HG02870 (cell line): ENCODE data around the gene TRIM47.
A peak's percentile ranks its signal among the peaks of the same experiment; 100 is the strongest.
"Not testable (repeated sequence)": the region's sequence is repeated elsewhere in the genome, so short reads cannot be mapped to it uniquely, and the experiment has no call there.

Experiments used
- ATAC-seq: cut with Tn5 transposase; IDR thresholded peaks from one replicate; pipeline ENCODE4 v1.9.1; 2021; ENCODE audit warnings: mild to moderate bottlenecking, moderate library complexity; ENCODE audit not compliant: unreplicated experiment

TRIM47 gene

DNA sequence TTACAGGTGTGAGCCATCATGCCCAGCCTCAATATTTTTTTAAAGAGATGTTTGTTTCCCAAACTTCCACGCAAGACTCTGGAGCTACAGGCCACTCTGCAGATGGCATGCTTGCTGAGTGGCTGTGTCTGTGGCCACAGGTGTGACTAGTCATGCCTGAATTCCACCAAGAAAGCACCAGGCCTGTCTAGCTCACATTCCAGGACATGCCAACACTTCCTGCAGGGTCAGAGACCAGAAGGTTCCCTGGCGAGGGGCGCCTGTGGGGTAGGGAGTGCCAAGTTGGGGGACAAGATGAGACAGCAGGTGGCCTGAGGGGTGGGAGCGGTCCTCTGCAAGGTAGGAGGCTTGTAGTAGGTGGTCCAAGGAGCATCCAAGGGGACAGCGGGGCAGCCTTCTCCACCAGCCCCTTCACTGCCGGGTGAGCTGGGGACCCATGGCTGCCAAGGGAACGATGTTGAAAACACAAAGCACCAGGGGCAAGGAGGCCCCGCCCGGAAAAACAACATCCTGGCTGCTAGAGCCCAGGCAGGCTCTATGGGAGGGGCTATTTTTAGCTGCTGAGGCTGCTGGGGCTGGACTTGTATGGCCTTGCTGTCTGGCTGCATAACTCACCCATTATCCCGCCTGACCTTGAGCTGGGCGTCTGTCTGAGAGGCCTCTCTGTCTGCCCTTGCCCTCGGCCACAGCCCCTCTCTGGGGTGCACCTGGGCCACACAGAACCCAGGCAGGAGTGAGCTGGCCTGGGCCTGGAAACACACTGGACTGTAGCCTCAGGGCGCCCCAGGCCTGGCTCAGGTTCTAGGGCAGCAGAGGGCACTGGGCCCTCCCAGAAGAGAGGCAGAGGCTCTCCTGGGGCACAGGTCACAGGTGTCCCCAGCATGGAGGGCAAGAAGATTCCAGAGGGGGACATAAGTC is 5.7 kb downstream of the TRIM47 start:
- no peak for ATAC-seq

DNA sequence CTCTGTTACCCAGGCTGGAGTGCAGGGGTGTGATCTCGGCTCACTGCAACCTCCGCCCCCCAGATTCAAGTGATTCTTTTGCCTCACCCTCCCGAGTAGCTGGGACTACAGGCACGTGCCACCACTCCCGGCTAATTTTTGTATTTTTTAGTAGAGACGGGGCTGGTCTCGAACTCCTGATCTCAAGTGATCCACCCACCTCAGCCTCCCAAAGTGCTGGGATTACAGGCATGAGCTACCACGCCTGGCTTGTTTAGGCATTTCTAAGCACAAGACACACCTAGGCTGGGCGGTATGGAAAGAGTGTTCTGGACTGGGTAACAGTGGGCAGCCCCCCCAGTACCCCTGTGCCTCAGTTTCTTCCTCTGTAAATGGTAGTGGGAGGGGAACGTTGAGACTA is 8.2 kb downstream of the TRIM47 start:
- not testable (repeated sequence) for ATAC-seq

DNA sequence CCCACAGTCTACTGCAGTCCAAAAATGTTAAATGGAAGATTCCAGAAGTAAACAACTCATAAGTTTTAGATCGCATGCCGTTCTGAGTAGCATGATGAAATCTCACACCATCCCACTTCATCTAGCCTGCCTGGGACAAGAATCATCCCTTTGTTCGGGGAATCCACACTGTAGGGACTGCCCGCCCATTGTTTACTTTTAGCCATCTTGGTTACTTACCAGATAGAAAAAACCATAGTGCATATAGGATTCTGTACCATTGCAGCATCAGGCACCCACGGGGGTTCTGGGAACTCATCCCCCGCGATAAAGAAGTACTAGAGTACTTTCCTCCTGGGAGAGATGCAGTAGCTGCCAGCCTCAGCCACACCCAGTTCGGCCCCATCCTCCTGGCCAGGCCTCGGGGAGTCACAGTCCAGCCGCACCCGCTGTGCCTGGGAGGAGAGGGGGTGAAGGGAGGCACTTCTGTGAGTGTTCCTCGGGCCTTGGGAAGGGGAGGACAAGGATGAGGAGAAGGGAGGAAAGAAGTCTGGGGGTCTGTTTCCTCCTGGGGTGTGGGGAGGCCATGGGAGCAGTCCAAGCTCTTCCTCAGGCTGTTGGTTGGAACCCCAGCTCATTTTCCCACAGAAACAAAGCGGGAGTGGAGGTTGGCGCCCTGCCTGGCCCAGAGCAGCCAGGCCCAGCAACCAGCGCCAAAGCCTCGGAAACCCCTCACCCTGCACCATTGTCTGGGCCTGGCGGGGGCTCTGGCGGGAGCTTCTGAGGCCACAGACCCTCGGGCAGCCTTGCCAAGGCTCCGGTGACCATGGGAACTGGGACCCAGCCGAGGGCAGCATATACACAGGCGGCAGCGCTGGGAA is 8.9 kb downstream of the TRIM47 start:
- ATAC-seq = no peak

DNA sequence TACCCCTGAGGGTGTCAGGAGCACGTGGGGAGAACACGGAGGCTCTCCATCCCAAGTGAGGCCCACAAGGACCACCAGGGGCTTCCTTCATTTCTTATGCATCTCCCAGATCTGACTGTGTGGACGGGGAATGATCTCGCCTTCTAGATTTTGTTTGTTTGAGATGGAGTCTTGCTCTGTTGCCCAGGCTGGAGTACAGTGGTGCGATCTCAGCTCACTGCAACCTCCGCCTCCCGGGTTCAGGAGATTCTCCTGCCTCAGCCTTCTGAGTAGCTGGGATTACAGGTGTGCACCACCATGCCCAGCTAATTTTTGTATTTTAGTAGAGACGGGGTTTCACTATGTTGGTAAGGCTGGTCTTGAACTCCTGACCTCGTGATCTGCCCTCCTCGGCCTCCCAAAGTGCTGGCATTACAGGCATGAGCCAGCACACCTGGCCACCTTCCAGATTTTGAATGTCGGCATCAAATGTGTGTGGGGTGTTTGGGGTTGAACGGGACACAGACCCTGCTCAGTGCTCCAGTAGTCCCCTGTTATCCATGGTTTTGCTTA is 9.6 kb downstream of the TRIM47 start:
- ATAC-seq = not testable (repeated sequence)

DNA sequence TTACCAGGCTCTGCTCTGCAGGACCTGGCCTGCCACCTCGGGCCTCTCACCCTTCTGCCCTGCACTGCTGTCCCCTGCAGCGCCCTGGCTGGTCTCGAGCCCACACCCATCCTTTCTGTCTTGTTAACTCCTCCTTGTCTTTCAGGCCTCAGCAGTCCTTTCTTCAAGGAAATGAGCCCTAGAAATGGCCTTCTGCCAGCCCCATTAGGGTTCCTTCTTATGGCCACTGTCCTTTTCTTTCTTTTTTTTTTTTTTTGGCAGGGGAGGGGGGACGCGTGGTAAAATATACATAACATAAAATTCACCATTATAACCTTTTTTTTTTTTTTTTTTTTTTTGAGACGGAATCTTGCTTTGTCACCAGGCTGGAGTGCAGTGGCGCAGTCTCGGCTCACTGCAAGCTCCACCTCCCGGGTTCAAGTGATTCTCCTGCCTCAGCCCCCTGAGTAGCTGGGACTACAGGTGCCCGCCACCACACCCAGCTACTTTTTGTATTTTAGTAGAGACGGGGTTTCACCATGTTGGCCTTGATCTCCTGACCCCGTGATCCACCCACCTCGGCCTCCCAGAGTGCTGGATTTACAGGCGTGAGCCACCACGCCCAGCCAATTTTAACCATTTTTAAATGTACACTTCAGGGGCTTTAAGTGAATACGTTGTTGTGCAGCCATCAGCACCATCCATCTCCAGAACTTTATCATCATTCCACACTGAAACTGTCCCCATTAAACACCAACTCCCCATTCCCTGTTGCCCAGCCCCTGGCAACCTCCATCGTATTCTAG is 12.8 kb downstream of the TRIM47 start:
- ATAC-seq = not testable (repeated sequence)

GRCh38 chr17:75864887-75865286 is 13.5 kb downstream of the TRIM47 start:
- peak; percentile 4 for ATAC-seq

GRCh38 chr17:75864448-75864871 is 13.9 kb downstream of the TRIM47 start:
- ATAC-seq = peak; percentile 87

- ATAC-seq = no peak
These were observed 16.5 kb downstream of the TRIM47 start for GRCh38 chr17:75861927-75862317.

DNA sequence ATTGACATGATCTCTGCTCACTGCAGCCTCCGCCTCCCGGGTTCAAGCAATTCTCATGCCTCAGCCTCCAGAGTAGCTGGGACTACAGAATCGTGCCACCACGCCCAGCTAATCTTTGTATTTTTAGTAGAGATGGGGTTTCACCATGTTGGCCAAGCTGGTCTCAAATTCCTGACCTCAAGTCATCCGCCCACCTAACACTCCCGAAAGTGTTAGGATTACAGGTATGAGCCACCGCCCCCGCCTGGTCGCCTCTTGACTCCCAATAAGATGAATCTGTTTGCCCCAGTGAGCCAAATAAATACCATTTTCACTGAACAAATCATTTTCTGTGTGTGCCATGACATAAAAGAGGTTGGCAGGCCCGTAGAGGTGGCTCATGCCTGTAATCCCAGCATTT is 19.0 kb downstream of the TRIM47 start:
- ATAC-seq = not testable (repeated sequence)

GRCh38 chr17:75856062-75856756 is 22.2 kb downstream of the TRIM47 start:
- ATAC-seq = no peak

- peak; percentile 90 for ATAC-seq
These were observed 22.9 kb downstream of the TRIM47 start, which contains the start of gene WBP2 for GRCh38 chr17:75855310-75856061. Gene WBP2 (minus strand): TSS chr17:75855335. CDS start chr17:75855297, 38 bp downstream.

DNA sequence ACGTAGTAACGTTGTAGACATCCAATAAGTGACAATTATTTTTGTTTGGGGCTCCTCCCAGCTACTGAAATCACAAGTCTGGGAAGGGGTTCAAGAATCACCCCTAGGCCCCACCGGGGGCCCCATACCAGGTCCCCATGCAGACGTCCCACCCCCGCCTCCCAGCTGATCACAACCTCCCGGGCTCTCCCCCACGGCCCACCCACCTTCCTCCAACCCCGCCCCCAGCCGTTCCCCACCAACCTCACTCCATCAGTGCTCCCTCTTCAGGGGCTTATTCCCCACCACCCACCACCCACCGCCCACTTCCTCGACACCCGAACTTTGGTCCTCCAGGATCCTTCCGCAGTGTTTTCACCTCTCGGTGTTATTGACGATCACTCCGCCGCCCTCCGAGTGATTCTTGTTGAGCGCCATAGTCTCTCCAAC is 23.5 kb downstream of the TRIM47 start:
- no peak for ATAC-seq

- ATAC-seq = no peak
These were observed 24.2 kb downstream of the TRIM47 start for GRCh38 chr17:75854101-75854748.

DNA sequence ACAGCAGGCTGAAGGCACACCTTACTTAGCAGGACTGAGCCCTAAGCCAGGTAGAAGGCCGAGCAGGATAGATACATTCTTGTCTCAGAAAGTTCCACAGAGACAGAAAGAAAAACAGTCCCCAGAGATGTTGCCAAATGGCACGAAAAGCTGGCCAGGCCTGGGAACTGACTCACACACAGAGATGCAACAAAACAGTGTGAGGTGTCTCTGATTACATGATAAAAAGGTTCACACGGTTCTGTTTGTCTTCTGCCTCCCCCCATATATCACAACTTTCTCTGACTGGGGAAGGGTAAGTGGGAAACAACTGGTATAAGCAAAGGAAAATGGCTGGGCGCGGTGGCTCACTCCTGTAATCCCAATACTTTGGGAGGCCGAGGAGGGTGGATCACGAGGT is 24.9 kb downstream of the TRIM47 start:
- ATAC-seq = no peak

GRCh38 chr17:75851693-75851991 is 26.7 kb downstream of the TRIM47 start:
- not testable (repeated sequence) for ATAC-seq

DNA sequence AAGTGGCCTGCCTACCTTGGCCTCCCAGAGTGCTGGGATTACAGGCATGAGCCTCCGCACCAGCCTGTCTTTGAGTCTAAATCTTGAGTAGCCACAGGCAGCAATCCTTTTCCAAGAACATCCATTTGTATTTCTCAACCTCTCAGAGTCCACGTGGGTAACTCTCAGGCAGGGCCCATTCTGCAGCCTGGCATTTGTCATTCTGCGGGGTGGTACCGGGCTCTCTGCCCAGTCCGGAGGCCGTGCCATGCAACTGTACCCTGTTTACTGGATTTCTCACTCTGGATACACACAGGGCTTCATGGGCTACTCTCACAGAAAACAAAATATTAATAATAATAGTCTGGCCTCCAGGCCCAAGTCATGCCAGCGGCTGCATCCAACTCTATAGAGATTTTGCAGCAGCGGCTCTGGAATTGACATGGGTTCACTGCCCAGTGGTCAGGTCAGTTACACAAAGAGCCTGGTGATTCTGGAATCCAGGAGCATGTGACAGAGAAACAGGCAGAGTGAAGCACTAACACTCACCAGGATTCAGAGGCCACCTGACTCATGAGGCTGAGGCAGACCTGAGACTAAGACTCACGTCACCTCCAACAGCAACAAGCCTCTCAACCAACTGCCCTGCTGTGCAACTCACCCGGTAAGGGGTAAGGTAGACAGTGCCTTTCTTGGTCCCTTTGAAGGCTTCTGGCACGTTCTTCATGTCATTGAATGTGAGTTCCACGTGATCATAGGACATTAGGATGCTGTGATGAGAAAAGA is 27.3 kb downstream of the TRIM47 start:
- ATAC-seq = no peak

DNA sequence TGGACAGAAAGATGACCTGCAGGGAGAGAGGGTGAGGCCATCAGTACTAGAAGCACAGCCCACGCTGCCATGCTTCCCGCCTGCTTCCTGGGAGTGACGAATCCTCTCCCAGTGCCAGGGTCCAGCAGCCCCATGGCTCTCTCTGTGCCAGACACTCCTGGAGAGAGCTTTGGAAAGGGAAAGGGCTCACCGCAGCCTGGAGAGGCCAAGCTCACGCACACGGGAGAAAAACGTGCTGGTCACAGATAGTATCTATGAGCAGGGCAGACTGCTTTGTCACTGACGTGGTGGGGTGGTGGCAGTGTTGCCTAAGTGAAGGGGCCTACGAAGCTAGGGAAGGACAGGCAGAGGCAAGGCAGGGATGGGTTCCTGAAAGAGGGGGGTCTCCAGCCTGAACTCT is 28.7 kb downstream of the TRIM47 start:
- no peak for ATAC-seq

DNA sequence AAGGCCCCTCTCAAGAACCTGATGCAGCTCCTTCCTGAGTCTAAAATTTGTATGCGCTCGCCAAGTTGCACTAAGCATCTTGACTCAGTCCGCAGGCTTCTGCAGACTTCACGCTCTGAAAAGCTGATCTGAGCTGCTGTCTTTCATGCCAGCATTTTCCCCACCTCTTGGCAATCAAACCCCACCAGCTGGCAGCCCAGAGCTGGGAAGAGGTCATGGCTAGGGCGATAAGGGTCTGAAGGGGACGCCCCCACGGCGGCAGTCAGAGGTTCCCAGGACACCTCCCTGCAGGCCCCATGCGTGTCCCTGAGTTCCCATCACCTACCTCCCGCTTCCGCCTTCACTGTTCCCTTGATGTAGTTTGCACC is 29.1 kb downstream of the TRIM47 start:
- no peak for ATAC-seq
